Endodermal cell (in vitro differentiated cells): Measurements from ENCODE around the gene PTTG1. TPM values are rescaled to one million over a fixed set of nuclear protein-coding genes. Genes with fewer than 3 reads are reported as not detected.
"Not testable (repeated sequence)": the region's sequence is repeated elsewhere in the genome, so short reads cannot be mapped to it uniquely, and the experiment has no call there.

ENCODE experiments used
- DNase-seq: peaks from one replicate; pipeline ENCODE4 v3.0.0-alpha.2; 2017
- H3K27ac ChIP-seq: 2 replicates; pipeline ENCODE4 v1.5.1; 2013; ENCODE audit warnings: mild to moderate bottlenecking, low read depth, low read length, moderate library complexity
- H3K27me3 ChIP-seq: 2 replicates; pipeline ENCODE4 v1.6.1; 2013; ENCODE audit warnings: mild to moderate bottlenecking, low read length, moderate library complexity; ENCODE audit not compliant: insufficient read depth, control insufficient read depth, poor library complexity, severe bottlenecking
- H3K36me3 ChIP-seq: 2 replicates; pipeline ENCODE4 v1.7.0; 2013; ENCODE audit warnings: mild to moderate bottlenecking, low read length, moderate library complexity; ENCODE audit not compliant: control insufficient read depth, insufficient read depth
- H3K4me1 ChIP-seq: one replicate; pipeline ENCODE4 v1.7.0; 2013; ENCODE audit warnings: low read length; ENCODE audit not compliant: control insufficient read depth, insufficient read depth
- H3K4me3 ChIP-seq: 2 replicates; pipeline ENCODE4 v1.5.1; 2013; ENCODE audit warnings: mild to moderate bottlenecking, low read length, moderate library complexity
- H3K9ac ChIP-seq: 2 replicates; pipeline ENCODE4 v1.6.1; 2013; ENCODE audit warnings: mild to moderate bottlenecking, low read length, moderate library complexity; ENCODE audit not compliant: poor library complexity, severe bottlenecking; ENCODE audit errors: extremely low read depth
- H3K9me3 ChIP-seq: 2 replicates; pipeline ENCODE4 v1.6.1; 2013; ENCODE audit warnings: mild to moderate bottlenecking, low read length, moderate library complexity; ENCODE audit not compliant: control insufficient read depth
- H3K27ac Mint-ChIP-seq: 2 replicates; pipeline ENCODE4 v1.8.0; 2020; ENCODE audit warnings: mixed read lengths
- H3K27me3 Mint-ChIP-seq: 2 replicates; pipeline ENCODE4 v1.8.0; 2021; ENCODE audit warnings: mild to moderate bottlenecking, mixed read lengths; ENCODE audit not compliant: insufficient read depth
- H3K36me3 Mint-ChIP-seq: 2 replicates; pipeline ENCODE4 v1.8.0; 2020; ENCODE audit warnings: low read depth, mixed read lengths
- H3K4me1 Mint-ChIP-seq: 2 replicates; pipeline ENCODE4 v1.8.0; 2020; ENCODE audit warnings: mixed read lengths
- H3K4me3 Mint-ChIP-seq: 2 replicates; pipeline ENCODE4 v1.8.0; 2020; ENCODE audit warnings: mild to moderate bottlenecking, moderate library complexity, mixed read lengths
- H3K9me3 Mint-ChIP-seq: 2 replicates; pipeline ENCODE4 v1.8.0; 2020; ENCODE audit warnings: mild to moderate bottlenecking, mixed read lengths
- CTCF ChIP-seq: fragments of 200-600 bp; sonication (generic); conservative IDR thresholded peaks from 2 replicates; pipeline ENCODE4 v1.5.0; 2021; ENCODE audit warnings: antibody characterized with exemption, mild to moderate bottlenecking
- WGBS, 2 experiments: methylation state at CpG; one replicate each; pipeline versions ENCODE4 v1.1.5 to v1.1.7; 2013; ENCODE audit warnings: missing lambda C conversion rate in 2 of 2, mixed read lengths in 1 of 2; ENCODE audit not compliant: insufficient coverage in 1 of 2, insufficient read length in 1 of 2; 5-methylcytosine and 5-hydroxymethylcytosine counted together
- total RNA-seq, 2 donors: library from RNA; stranded (reverse); fragmentation: NEBNext Ultra II Directional in 1 of 2; extraction: Animal tissue kit (Norgen Biotek cat#: 25700) in 1 of 2; gene quantifications; 2 replicates in 1 of 2; 3 replicates in 1 of 2; pipeline ENCODE4 v1.2.1, GENCODE V29; 2021

Gene PTTG1
- total RNA-seq, 2 donors from 2014 or later = 121 to 162 TPM

DNA sequence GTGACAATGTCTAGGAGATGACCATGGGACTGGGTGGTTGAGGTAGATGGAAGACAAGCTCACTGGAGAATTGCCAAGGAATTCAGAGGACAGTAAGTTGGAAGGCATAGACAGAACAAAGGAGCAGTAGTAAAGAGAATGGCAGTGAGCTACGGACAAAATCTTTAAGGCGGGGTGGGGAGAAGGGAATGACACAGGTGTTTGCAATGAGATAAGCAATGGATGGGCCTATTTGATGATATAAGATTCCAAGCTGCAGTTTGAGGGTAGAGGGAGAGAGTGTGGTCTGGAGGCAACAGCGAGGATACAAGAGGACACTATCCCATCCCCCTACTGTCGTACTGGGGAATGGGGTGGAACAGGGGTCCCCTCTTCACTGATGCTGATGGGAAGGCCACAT is 14.4 kb downstream of the PTTG1 start:
- H3K27me3 Mint-ChIP-seq = peaks cover 17% of the 10 kb centered on the region
- H3K4me1 Mint-ChIP-seq = peaks cover 7% of the 10 kb centered on the region
- H3K36me3 ChIP-seq = no peaks in the 10 kb centered on the region

GRCh38 chr5:160436661-160437060 is 15.0 kb downstream of the PTTG1 start:
- 64 to 71% methylated on average over 4 to 6 of the region's 6 CpGs for WGBS, 2 experiments
- peaks cover 17% of the 10 kb centered on the region for H3K27me3 Mint-ChIP-seq
- H3K36me3 Mint-ChIP-seq, H3K4me3 Mint-ChIP-seq, H3K4me1 Mint-ChIP-seq, H3K27me3 ChIP-seq, H3K27ac Mint-ChIP-seq, H3K36me3 ChIP-seq, H3K4me3 ChIP-seq, H3K9me3 Mint-ChIP-seq, H3K27ac ChIP-seq, H3K9ac ChIP-seq, H3K4me1 ChIP-seq, H3K9me3 ChIP-seq, DNase-seq: not testable (repeated sequence)

More for the DNA sequence above, 14.4 kb downstream of the PTTG1 start:
- no peak for TF ChIP-seq CTCF
- H3K27ac Mint-ChIP-seq = no peak overlapping the region
- peaks cover 3% of the 10 kb centered on the region for H3K36me3 Mint-ChIP-seq
- no peaks in the 10 kb centered on the region for H3K4me1 ChIP-seq
- 93% methylated on average over 3 to 4 of the region's 4 CpGs for WGBS, 2 experiments
- H3K27ac ChIP-seq = no peak overlapping the region
- H3K9me3 ChIP-seq = no peaks in the 10 kb centered on the region
- no peak overlapping the region for H3K4me3 Mint-ChIP-seq
- H3K9ac ChIP-seq = no peak overlapping the region
- no peaks in the 10 kb centered on the region for H3K27me3 ChIP-seq
- H3K9me3 Mint-ChIP-seq = no peaks in the 10 kb centered on the region
- no peak for DNase-seq
- no peak overlapping the region for H3K4me3 ChIP-seq

- no peaks in the 10 kb centered on the region for H3K36me3 Mint-ChIP-seq
- peaks cover 7% of the 10 kb centered on the region for H3K4me1 Mint-ChIP-seq
- H3K9me3 ChIP-seq = no peaks in the 10 kb centered on the region
- no peak overlapping the region for H3K9ac ChIP-seq
- no peak overlapping the region for H3K4me3 ChIP-seq
- H3K36me3 ChIP-seq = no peaks in the 10 kb centered on the region
- peaks cover 17% of the 10 kb centered on the region for H3K27me3 Mint-ChIP-seq
- no peak overlapping the region for H3K4me3 Mint-ChIP-seq
- H3K9me3 Mint-ChIP-seq = no peaks in the 10 kb centered on the region
- no peaks in the 10 kb centered on the region for H3K27me3 ChIP-seq
- H3K27ac Mint-ChIP-seq = no peak overlapping the region
- H3K4me1 ChIP-seq = no peaks in the 10 kb centered on the region
- no peak overlapping the region for H3K27ac ChIP-seq
- DNase-seq = no peak
- no peak for TF ChIP-seq CTCF
Observed at GRCh38 chr5:160437271-160437670, 15.6 kb downstream of the PTTG1 start.
